ENCODE measurements around the gene TEAD4.

- no peak for TF ChIP-seq CTCF (IDR thresholded peaks at IDR 0.05)
- TF ChIP-seq EP300 (IDR thresholded peaks at IDR 0.05), result no peak
Observed at GRCh38 chr12:2949411-2949810, 9.8 kb upstream of the TEAD4 start.
